ENCODE measurements around the gene DMRT2.

Gene DMRT2

DNA sequence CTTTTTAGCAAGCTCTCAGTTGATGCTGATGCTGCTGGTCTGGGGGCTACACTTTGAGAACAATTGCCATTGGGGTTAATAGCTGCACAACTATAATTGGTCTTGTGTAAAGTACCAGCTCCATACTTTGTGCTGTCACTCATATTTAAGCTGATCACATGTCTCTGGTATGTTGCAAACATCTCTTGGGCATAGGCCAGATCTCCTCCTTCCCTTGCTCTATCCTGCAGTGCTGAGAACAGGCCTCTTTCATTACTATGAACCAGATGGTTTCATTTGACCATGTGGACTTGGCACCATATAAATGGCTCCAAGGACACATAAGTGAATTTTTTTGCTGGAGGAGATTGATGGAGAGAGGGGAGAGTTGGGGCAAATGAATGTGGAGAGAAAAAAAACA lies 48.4 kb downstream of the DMRT2 start:
- DNase-seq, result no peak

DNA sequence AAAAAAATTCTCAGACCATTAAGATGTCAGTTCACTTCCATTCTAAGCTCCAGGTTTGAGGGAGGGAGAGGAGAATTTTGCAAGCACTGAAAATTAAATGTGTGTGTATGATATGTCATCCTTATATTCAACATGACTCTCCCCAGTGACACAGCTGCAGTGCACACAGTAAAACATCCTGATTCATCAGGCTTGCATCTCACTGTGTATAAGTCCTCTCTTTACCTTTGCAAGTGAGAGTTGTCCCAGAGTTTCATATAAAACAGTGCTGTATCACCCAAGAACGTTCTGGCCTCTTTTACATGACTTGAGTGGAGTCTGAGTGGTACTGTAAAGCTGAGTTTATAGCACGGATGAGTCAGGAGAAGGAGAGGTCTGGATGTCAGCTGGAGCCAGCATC lies 50.0 kb downstream of the DMRT2 start:
- no peak for DNase-seq

DNA sequence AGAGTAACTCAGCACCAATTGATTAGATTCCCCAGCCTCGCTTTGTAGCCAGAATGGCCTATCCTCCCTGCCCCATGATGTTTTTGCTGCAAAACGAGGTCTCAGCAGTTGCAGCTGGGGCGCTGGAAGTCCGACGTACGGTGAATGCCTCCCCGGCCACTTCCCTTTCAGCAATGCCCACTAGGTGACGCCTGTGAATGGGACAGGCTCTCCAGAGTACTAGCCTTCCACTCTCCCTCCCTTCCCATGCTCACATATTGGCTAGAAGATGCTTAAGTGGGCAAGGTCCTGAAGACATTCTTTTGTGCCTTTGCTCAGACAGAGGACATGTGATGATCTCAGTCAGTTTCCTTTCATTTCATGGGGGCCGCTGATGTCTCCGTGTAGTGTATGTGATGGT lies 50.8 kb downstream of the DMRT2 start:
- DNase-seq, result no peak

DNA sequence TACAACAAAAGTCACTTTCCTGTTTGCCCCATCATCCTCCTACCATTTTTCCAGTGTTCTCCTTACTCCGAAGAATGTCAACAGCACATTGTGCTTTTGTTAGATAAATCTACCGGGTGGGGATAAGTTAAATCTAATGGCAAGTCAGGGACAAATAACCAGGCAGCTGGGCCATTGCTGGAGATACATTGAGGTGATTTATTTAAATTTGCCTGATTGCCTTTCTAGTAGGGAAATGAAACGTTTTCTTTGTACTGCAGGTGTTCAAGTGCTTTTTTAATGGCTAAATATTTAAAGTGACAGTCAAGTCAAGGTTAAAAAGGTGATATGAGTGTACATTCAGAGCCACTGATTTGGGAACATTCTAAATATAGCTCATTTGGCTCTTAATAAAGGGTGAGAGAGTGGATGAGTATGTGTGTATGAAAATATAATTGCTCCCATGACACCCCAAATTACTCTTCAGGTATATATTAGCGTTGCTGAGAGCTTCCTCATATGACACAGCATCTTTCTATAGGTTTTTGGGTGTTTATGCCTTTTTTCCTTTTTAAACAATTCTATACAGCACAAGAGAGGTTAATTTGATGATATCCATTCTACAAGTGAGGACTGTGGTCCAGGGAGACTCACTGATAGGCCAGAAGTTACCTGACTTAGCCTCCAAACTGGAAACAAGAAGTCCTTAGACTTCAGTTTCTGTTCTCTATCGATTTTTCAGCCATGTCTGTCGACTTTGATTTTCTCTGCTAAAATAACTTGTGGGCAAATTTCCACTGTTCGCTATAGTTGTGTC lies 51.9 kb downstream of the DMRT2 start:
- DNase-seq, result no peak

DNA sequence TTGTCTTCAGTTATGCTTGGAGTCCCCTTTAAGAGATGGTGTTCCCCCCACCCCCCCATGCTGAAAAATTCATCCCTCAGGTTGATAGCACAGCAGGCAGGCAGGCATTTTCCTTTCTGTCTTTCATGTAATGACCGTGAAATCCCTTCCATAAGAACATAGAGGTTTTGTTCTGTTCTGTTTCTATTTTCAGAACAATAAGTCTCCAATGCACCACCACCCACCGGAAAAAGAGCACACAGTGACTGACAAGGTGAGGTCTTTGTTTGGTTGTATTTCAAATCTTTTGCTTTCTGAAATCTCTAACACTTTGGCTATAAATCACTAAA lies 52.4 kb downstream of the DMRT2 start:
- DNase-seq, result no peak
